Fibroblast of lung (primary cell): ENCODE measurements around the gene THOP1. TPM values are rescaled to one million over a fixed set of nuclear protein-coding genes. Genes with fewer than 3 reads are reported as not detected.

Source experiments
- DNase-seq, 2 donors: peaks; one replicate each; pipeline versions ENCODE4 v3.0.0 to v3.0.0-alpha.2; 2010; ENCODE audit warnings: low read depth in 2 of 2
- H2AFZ ChIP-seq: 2 replicates; pipeline ENCODE4 v1.5.1; 2012; ENCODE audit warnings: low read length, control low read depth, inconsistent platforms
- H3K27ac ChIP-seq: 2 replicates; pipeline ENCODE4 v1.5.1; 2011; ENCODE audit warnings: low read length, control low read depth; ENCODE audit not compliant: insufficient read depth
- H3K27me3 ChIP-seq: 2 replicates; pipeline ENCODE4 v1.5.1; 2011; ENCODE audit warnings: mild to moderate bottlenecking, low read length; ENCODE audit not compliant: control insufficient read depth, insufficient read depth
- H3K36me3 ChIP-seq: 2 replicates; pipeline ENCODE4 v1.5.1; 2011; ENCODE audit warnings: low read length; ENCODE audit not compliant: control insufficient read depth, insufficient read depth
- H3K4me1 ChIP-seq: 2 replicates; pipeline ENCODE4 v1.5.1; 2011; ENCODE audit warnings: low read length; ENCODE audit not compliant: control insufficient read depth, insufficient read depth; ENCODE audit errors: extremely low read depth
- H3K4me2 ChIP-seq: 2 replicates; pipeline ENCODE4 v1.5.1; 2011; ENCODE audit warnings: low read length, control low read depth; ENCODE audit not compliant: insufficient read depth; ENCODE audit errors: extremely low read depth
- H3K4me3 ChIP-seq, 4 experiments: fragments of 200-600 bp in 1 of 4; sonication (generic) in 1 of 4; replicated peaks in 1 of 4; 2 replicates each; pipeline ENCODE4 v1.5.1; 2011 to 2016; ENCODE audit warnings: low read length in 4 of 4, low read depth in 3 of 4, mild to moderate bottlenecking in 3 of 4, control low read depth in 2 of 4, inconsistent platforms in 1 of 4, mixed read lengths in 1 of 4; ENCODE audit not compliant: insufficient read depth in 1 of 4; ENCODE audit errors: control extremely low read depth in 1 of 4
- H3K79me2 ChIP-seq: 2 replicates; pipeline ENCODE4 v1.5.1; 2012; ENCODE audit warnings: mild to moderate bottlenecking, low read length, inconsistent platforms; ENCODE audit not compliant: control insufficient read depth, insufficient read depth
- H3K9ac ChIP-seq: 2 replicates; pipeline ENCODE4 v1.5.1; 2011; ENCODE audit warnings: mild to moderate bottlenecking, low read length, control low read depth; ENCODE audit not compliant: insufficient read depth
- H3K9me3 ChIP-seq: 2 replicates; pipeline ENCODE4 v1.5.1; 2012; ENCODE audit warnings: low read depth, low read length; ENCODE audit not compliant: control insufficient read depth, insufficient read depth
- H4K20me1 ChIP-seq: 2 replicates; pipeline ENCODE4 v1.5.1; 2011; ENCODE audit warnings: low read length; ENCODE audit not compliant: control insufficient read depth, insufficient read depth; ENCODE audit errors: extremely low read depth
- EZH2 ChIP-seq: IDR thresholded peaks from 2 replicates; pipeline ENCODE4 v1.5.1; 2012; ENCODE audit warnings: low read length, control low read depth, mild to moderate bottlenecking; ENCODE audit errors: missing control alignments
- polyA minus RNA-seq: library from RNA; depleted of rRNA, polyadenylated mRNA; stranded (reverse); fragments of >200 nt; gene quantifications from 2 replicates; pipeline ENCODE4 v1.2.3, GENCODE V29; 2011; ENCODE audit warnings: low replicate concordance
- polyA plus RNA-seq, 2 donors: library from polyadenylated mRNA; depleted of rRNA in 1 of 2; stranded (reverse) in 1 of 2; unstranded in 1 of 2; fragments of >200 nt; gene quantifications; 2 replicates each; pipeline ENCODE4 v1.2.1, GENCODE V29; 2011 to 2012; ENCODE audit warnings: missing spikeins in 1 of 2
- total RNA-seq: library from RNA; depleted of rRNA; stranded (reverse); fragments of >200 nt; gene quantifications from 2 replicates; pipeline ENCODE4 v1.2.1, GENCODE V29; 2014
- TF ChIP-seq, protein P1 (sequence below), 2 donors: IDR thresholded peaks in 1 of 2; conservative IDR thresholded peaks in 1 of 2; 1 replicate in 1 of 2; 2 replicates in 1 of 2; pipeline ENCODE4 v1.5.1; 2011 to 2012; ENCODE audit warnings: low read length in 2 of 2, control low read depth in 1 of 2, inconsistent platforms in 1 of 2, low read depth in 1 of 2, mild to moderate bottlenecking in 1 of 2

Gene THOP1
- 28.8 and 49.5 TPM in 2 replicates for total RNA-seq
- 23.6 and 48.1 TPM in 2 replicates for polyA plus RNA-seq
- 42.3 and 89.8 TPM in 2 replicates for polyA plus RNA-seq (2012)
- 58.8 and 81.6 TPM in 2 replicates for polyA minus RNA-seq

DNA sequence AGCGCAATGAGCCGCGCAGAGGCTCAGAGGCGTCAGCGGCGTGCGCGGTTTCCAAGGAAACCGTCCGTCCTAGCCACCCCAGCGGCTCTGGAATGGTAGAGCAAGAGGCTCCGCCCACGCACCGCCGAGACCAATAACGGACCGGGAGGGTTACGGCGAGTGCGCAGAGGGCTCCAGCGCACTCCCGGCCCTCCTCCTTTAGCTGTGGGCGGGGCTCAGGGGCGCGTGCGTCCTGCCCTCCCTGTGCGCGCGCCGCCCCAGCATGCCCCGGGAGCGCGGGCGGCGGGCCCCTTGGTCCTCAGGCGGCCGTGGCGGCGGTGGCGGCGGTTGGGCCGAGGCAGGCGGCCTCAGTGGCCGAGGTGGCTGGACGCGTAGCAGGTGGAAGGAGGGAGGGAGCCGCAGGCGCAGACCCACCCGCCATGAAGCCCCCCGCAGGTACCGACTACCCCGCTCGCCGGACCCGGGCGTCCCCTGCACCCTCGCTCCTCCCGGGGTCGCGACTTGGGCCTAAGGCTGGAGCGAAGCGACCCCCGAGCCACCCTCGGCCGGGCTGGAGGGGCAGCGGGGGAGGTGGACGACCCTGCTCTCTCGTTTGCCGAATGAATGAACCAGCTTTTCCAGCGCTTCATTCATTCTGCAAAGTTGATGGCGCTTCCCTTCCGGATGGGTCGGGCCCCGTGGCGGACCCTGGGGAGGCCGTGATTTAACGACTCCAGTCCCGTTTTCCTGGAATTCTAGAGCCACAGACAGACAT, at the start of gene THOP1:
THOP1 (plus strand) TSS at position 260 of the 754 bp plus-strand sequence; CDS start at position 420, 160 bp downstream.
- DNase-seq: peak; percentile 98
- peaks cover 8% of the 10 kb centered on the region for H3K4me1 ChIP-seq
- H3K9ac ChIP-seq: peak within 1 kb of the TSS; percentile 84
- peak within 1 kb of the TSS; percentile 79 for H3K27ac ChIP-seq
- peaks cover 48% of the 10 kb centered on the region for H3K79me2 ChIP-seq
- no peaks in the 10 kb centered on the region for H3K36me3 ChIP-seq
- peak within 1 kb of the TSS; percentile 74 to 88 (median 80) for H3K4me3 ChIP-seq
- peak within 1 kb of the TSS; percentile 82 for H2AFZ ChIP-seq
- TF ChIP-seq EZH2: no peak
- TF ChIP-seq, protein P1, sequence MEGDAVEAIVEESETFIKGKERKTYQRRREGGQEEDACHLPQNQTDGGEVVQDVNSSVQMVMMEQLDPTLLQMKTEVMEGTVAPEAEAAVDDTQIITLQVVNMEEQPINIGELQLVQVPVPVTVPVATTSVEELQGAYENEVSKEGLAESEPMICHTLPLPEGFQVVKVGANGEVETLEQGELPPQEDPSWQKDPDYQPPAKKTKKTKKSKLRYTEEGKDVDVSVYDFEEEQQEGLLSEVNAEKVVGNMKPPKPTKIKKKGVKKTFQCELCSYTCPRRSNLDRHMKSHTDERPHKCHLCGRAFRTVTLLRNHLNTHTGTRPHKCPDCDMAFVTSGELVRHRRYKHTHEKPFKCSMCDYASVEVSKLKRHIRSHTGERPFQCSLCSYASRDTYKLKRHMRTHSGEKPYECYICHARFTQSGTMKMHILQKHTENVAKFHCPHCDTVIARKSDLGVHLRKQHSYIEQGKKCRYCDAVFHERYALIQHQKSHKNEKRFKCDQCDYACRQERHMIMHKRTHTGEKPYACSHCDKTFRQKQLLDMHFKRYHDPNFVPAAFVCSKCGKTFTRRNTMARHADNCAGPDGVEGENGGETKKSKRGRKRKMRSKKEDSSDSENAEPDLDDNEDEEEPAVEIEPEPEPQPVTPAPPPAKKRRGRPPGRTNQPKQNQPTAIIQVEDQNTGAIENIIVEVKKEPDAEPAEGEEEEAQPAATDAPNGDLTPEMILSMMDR (conservative IDR thresholded peaks at IDR 0.05 in 1 of 2, IDR thresholded peaks at IDR 0.05 in 1 of 2; ENCODE audit: low read depth in 1 of 2, low read length in 2 of 2): no peak
- no peaks in the 10 kb centered on the region for H4K20me1 ChIP-seq
- H3K27me3 ChIP-seq: no peaks in the 10 kb centered on the region
- H3K9me3 ChIP-seq: no peaks in the 10 kb centered on the region
- H3K4me2 ChIP-seq: peak within 1 kb of the TSS; percentile 98

- TF ChIP-seq EZH2: no peak
- TF ChIP-seq, protein P1 (conservative IDR thresholded peaks at IDR 0.05 in 1 of 2, IDR thresholded peaks at IDR 0.05 in 1 of 2; ENCODE audit: low read depth in 1 of 2, low read length in 2 of 2): no peak
- H3K4me3 ChIP-seq: no peak overlapping the region
Measured at GRCh38 chr19:2736550-2737190, 48.6 kb upstream of the THOP1 start.

GRCh38 chr19:2739602-2740313, 45.5 kb upstream of the THOP1 start, which contains the start of gene SLC39A3:
Gene SLC39A3, minus strand, starts transcription at chr19:2740017. Its CDS starts 2,760 bp downstream, at chr19:2737257.
- Histone ChIP-seq H3K36me3 (peaks cover 8% of the 10 kb centered on the region), H4K20me1 (no peaks in the 10 kb centered on the region), H2AFZ (peak within 1 kb of the TSS; percentile 67), H3K9ac (peak within 1 kb of the TSS; percentile 58), H3K4me2 (peak within 1 kb of the TSS; percentile 90), H3K27ac (peak within 1 kb of the TSS; percentile 37), H3K79me2 (peaks cover 4% of the 10 kb centered on the region), H3K27me3 (no peaks in the 10 kb centered on the region), H3K4me3 (peak within 1 kb of the TSS; percentile 68 to 94 (median 85)), H3K9me3 (no peaks in the 10 kb centered on the region), H3K4me1 (peaks cover 5% of the 10 kb centered on the region)
- no peak for TF ChIP-seq EZH2
- TF ChIP-seq, protein P1 (conservative IDR thresholded peaks at IDR 0.05 in 1 of 2, IDR thresholded peaks at IDR 0.05 in 1 of 2; ENCODE audit: low read depth in 1 of 2, low read length in 2 of 2): peak; percentile 27 to 29
- peak; percentile 98 to 99 for DNase-seq

More at GRCh38 chr19:2736550-2737190, 48.6 kb upstream of the THOP1 start:
- H3K4me2 ChIP-seq: no peak overlapping the region
- H3K27ac ChIP-seq: no peak overlapping the region
- peaks cover 10% of the 10 kb centered on the region for H3K36me3 ChIP-seq
- peaks cover 4% of the 10 kb centered on the region for H3K79me2 ChIP-seq
- no peaks in the 10 kb centered on the region for H3K9me3 ChIP-seq
- no peak overlapping the region for H2AFZ ChIP-seq
- H3K9ac ChIP-seq: no peak overlapping the region
- no peaks in the 10 kb centered on the region for H4K20me1 ChIP-seq
- no peaks in the 10 kb centered on the region for H3K27me3 ChIP-seq
- no peak for DNase-seq
- H3K4me1 ChIP-seq: peaks cover 5% of the 10 kb centered on the region
